Fibroblast of skin of scalp (primary cell): Measurements from ENCODE around the gene COQ8A.
"Not testable (repeated sequence)": the region's sequence is repeated elsewhere in the genome, so short reads cannot be mapped to it uniquely, and the experiment has no call there.

ENCODE experiments used
- DNase-seq: peaks from one replicate; pipeline ENCODE4 v3.0.0-alpha.2; 2013

COQ8A gene

DNA sequence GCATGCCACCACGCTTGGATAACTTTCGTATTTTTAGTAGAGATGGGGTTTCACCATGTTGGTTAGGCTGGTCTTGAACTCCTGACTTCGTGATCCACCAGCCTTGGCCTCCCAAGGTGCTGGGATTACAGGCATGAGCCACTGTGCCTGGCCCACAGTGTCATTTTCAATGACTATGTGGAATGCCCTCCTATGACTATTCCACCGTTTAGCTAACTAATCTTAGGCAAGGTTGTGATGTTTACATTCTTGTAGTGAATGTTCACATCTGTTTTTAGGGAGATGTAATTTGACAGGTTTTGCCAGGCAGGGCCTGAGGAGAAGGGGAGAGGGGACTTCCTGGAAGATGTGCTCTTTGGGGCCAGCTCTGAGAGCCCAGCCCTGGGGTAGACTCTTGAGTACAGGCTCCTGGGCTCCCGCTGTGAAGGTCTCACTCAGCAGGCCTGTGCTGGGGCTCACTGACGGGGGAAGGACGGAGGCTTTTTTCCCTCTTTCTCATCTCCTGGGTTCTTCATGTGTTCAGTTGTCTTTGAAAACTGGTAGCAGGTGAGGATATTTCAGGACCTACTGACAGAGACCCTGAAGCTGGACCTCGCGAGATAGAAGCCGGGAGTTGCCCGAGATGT, 13.2 kb downstream of the COQ8A start:
- peak; percentile 6 for DNase-seq

DNA sequence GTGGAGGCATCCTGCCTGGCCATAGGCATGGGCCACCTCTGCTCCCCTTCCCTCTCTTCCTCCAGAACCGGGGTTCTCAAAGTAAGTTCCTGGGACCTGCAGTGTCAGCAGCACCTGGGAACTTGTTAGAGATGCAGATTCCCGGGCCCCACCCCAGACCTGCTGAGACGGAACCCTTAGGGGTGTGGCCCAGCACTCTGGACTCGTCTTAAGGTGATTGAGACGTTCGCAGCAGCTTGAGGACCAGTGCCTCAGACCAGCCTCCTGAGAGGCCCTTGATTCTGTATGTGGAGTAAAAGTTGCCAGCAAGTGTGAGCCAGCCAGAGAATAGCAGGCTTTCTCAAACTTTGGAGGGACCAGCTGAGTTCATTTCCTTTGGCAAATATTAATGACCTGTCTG, 14.2 kb downstream of the COQ8A start:
- DNase-seq: no peak

DNA sequence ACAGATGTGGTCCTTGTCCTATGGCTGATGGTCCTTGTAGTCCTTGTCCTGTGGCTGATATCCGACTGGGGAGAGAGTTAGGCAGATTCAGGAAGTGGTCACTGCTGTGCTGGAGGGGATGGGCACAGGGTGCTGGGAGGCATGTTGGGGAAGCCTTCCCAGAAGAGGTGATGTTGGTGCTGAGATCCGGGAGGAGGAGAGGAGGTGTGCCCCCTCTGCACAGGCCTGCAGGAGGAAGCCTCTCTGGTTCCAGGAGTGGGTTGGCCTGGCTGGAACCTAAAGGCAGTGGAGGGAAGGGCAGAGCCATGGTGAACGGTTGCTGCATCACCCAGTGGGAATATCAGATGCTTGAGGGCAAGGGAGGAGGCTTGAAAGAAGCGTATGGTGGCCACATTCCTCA, 14.7 kb downstream of the COQ8A start:
- DNase-seq: no peak

DNA sequence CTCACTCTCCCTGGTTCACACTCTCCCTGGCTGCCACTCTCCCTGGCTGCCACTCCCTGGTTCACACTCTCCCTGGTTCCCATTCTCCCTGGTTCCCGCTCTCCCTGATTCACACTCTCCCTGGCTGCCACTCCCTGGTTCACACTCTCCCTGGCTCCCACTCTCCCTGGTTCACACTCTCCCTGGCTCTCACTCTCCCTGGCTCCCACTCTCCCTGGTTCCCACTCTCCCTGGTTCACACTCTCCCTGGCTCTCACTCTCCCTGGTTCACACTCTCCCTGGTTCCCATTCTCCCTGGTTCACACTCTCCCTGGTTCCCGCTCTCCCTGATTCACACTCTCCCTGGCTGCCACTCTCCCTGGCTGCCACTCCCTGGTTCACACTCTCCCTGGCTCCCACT, 15.8 kb downstream of the COQ8A start:
- not testable (repeated sequence) for DNase-seq

DNA sequence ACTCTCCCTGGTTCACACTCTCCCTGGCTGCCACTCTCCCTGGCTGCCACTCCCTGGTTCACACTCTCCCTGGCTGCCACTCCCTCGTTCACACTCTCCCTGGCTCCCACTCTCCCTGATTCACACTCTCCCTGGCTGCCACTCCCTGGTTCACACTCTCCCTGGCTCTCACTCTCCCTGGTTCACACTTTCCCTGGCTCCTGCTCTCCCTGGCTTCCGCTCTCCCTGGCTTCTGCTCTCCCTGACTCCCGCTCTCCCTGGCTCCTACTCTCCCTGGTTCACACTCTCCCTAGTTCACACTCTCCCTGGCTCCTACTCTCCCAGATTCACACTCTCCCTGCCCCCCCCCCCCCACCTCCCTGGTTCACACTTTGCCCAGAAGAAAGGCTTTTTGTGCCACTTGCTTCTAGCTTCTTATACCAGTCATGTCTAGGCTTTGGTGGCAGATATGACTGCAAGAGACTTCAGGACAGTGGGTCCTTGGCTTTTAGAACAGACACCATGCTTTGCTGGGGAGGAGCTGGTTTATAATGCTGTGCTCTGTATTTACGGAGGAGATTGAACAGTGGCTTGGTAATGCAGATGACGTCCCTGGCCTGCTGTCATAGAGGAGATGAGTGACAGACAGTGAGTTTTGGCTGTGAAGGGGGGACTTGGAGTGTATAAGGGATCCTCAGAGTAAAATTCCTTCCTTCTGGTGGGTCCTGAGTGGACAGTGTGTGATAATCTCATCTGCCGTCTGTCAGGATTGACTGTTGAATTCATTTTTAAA, 17.0 kb downstream of the COQ8A start:
- no peak for DNase-seq

DNA sequence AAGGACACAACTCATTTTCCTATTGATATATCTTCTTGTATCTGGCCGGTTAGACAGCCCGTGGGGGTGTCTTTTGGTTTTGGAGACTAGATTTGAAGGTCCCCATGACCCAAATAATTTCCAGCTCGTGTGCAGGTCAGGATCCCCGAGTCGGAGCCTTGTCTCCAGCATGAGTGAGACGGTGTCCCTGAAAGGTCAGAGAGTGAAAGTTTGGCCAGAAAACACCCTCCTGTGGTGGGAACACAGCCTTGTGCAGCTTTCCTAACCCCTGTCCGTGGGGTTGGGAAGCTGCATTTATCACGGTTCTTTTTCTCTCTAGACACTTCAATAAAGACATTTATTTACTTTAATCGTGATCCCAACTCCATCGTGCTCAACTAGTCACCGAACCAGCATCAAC, 17.6 kb downstream of the COQ8A start:
- no peak for DNase-seq

DNA sequence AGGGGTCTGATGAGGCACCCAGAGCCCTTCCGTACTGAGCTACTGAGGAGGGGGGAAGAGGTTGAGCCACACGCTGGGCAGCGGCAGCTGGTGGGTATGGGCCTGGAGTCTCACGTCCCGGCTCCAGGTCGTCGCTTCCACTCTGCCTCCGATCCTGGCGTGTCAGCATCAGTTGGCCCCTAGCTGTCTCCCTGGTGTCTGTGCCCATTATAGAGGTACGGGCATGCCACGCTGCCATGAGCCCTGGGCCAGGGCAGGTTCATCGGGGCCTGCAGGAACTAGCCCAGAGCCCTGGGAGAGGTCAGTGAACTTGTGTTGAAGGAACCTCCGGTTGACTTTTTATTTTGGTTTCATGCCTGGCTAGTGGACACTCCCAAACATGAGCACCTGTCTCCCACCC, 18.2 kb downstream of the COQ8A start:
- no peak for DNase-seq

DNA sequence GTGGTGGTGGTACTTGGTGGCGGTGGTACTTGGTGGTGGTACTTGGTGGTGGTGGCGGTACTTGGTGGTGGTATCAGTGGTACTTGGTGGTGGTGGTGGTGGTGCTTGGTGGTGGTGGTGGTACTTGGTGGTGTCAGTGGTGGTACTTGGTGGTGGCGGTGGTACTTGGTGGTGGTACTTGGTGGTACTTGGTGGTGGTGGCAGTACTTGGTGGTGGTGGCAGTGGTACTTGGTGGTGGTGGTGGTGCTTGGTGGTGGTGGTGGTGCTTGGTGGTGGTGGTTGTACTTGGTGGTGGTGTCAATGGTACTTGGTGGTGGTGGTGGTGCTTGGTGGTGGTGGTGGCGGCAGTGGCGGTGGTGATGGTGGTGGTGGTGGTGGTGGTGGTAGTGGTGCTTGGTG, 20.2 kb downstream of the COQ8A start:
- no peak for DNase-seq

DNA sequence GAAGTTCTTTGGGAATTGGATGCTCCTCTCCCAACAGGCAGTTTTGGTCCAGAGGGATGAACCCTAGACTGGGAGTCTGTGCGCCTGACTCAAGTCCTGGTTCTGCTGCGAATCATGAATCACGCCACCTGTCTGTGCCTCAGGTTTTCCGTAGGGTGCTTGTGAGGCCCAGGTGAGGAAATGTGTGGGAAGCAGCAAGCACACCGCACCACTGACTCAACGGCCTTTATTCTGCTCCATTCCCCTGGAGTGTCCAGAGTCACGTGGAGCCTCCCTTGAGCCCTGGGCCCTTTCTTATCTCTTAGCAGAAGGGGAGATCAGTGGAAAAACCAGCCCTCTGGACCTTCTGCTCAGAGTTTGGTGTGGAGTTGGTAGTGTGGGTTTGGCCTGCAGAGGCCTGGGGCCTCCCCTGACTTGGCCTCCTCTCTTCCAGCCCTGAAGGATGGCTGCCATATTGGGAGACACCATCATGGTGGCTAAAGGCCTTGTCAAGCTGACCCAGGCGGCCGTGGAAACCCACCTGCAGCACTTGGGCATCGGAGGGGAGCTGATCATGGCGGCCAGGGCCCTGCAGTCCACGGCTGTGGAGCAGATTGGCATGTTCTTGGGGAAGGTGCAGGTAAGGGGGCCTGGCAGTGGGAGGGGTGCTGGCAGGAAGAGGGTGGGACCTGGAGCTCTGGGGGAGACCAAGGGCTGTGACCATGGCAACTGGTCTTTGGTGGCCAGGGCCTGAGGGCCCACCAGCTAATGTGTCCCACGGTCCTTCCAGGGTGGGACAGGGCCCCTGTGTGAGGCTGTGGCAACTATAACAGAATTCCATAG, 21.1 kb downstream of the COQ8A start:
- no peak for DNase-seq

DNA sequence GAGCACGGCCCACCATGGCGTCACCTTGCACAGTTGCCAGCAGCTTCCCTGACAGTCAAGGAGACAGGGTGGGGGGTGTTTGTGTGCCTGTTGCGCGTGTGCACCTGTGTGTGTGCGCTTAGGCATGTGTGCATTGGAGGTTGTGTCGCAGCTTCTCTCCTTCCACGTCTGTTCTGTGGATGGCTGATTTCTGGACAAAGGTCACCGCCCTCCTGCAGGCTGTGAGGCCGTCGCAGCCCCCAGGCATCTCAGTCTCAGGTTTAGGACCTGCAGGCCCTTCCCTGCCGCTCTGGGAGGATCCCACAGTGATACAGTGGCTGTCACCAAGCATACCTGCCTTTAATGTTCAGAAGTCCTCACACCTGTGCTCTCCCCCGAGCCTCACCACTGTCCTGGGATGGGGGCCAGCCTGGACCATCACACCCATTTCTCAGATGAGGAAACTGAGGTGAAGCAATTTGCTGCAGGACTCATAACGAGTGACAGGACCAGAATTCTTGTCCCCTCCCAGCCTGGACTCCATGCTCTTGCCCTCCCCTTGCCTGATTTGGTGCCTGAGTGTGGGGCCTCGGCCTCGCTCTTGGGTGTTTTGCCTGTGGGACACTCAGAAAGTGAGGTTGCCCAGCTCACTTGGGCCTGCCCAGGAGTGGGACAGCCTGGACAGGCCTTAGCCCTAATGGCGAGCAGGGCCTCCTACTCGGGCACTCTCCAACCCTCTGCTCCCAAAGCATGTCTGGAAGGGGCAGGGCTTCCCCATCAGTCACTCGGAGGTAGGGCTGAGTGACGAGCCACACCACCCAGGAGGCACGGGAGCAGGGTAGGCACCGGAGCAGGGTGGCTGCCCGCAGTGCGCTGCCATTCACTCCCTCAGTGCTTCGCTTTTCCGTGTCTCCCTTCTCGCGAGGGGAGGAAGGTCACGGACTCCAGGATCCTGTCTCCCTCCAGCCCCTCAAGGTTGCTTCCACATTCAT, 22.6 kb downstream of the COQ8A start:
- no peak for DNase-seq

DNA sequence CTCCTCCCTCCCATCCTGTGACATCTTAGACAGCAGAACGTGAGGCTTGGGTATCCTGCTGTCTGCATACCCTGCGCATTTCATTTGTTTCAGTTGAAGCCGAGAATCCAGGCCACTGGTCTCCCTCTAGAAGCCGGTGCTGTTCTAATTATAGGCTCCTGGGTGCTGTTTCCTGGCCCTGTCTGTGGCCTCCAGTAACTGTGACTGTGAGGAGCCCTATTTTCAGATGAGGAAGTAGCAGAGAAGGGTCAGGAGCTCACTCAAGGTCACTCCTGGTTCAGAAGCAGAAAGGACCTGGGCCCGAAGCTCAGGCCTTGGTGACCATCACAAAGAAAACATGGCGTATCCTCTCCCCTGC, 24.0 kb downstream of the COQ8A start:
- DNase-seq: no peak

DNA sequence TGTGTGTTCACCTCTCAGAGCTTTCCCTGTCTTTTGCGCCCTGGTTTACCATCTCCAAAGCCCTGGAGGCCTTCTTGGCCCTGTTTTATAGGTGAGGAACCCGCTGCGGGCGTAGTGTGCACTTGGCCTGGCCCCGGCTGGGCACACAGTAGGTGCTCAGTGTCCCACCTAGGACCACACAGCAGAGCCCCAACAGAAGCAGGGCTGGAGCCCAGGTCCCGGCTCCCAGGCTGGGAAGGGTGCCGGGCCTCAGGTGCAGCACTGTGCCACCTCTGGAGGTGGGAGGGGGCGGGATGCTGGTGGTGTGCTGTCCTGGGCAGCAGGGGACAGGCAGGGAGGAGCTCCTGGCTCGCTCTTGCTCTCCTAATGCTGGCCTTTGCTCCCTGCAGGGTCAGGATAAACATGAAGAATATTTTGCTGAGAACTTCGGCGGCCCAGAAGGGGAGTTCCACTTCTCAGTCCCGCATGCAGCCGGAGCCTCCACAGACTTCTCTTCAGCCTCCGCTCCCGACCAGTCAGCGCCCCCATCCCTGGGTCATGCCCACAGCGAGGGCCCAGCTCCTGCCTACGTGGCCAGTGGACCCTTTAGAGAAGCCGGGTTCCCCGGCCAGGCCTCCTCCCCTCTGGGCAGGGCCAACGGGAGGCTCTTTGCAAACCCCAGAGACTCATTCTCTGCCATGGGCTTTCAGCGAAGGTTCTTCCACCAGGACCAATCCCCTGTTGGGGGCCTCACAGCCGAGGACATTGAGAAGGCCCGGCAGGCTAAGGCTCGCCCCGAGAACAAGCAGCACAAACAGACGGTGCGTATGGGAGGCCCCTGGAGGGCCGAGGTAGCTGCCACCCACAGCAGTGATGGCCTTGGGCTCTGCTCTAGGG, 24.8 kb downstream of the COQ8A start:
- DNase-seq: no peak

DNA sequence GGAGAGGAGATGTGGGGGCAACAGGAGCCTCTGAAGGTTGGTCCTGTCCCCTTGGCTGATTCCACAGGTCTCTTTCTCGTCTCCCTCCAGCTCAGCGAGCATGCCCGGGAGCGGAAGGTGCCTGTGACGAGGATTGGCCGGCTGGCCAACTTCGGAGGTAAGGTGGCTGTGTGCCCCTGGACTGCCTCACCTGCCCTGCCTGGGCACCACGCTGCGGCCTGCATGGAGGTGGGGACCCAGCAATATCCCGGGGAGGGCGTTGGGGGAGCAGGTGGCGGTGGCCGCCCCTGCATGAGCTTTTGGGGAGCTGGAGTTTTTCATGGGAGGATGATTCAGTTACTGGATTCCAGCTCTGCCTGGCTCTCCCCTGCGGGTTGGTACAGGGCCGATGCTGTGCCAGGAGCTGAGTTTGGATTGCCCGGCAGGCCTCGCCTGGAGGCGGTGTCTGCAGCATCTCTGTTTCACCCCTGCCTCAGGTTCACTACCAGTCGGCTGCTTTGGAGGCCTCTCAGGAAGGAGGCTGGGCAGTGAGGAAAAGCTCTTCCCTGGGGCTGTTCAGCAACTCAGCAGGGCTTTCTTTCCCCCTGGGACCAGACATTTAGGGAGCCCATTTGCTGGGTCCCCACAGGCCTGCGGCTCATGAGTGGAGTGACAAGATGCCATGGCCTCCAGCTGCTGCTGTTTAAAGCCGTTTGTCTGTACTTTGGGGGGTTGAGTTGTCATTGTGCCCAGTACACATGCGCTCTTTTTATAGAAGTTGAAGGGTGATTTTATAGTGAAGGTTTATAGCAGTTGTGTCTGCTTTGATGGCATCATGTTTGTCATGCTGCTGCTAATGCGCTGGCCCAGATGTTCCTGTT, 25.7 kb downstream of the COQ8A start:
- DNase-seq: no peak

DNA sequence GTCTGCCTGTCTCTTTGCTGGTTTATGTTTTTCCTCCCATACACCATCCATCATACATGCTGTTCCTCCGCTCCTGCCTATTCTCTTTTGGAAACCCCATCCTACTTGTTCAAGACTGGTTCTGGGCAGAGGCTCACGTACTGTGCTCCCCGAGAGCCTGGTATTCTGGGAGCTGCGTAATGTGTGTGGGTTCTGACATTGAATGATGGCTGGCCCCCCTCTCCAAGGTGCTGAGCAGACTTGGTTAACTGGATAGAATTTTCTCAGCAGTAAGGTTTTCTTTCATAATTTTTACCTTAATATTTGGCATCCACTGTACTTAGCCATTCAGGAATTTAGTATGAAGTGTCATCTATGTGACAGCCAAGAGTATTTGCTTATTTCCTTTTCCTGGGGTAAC, 26.6 kb downstream of the COQ8A start:
- DNase-seq: no peak

DNA sequence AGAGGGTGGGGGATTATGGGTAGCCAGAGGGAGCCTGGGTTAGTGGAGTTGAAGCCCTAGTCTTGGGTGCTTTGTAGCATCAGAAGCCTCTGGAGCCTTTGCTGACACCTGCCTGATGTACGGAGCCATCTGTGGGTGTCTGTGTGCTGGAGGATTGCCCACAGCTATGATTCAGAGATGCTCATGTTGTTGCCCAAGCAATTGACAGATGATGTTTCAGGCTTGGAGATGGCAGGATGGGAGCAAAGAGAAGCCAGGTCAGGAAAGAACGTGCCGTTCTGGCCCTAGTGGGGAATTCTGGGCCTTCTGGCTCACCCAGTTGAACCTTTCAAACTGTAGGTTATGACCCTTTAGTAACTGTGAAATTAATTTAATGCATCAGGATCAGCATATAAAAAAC, 27.6 kb downstream of the COQ8A start:
- DNase-seq: no peak

DNA sequence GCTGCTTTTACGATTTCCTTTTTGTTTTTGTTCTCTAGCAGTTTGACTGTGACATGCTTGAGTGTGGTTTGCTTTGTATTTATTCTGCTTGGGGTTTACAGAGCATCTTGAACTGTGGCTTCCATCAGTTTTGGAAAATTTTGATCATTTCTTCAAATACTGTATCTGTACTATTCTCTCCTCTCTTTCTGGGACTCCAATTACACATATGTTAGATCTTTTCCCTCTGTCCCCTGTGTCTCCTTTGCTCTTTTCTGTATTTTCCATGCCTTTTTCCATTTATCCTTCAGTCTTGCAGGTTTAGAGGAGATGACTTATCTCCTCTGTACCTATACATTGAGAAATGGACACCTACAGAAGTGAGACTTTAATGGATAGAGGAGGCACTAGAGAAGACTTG, 31.7 kb downstream of the COQ8A start:
- no peak for DNase-seq

DNA sequence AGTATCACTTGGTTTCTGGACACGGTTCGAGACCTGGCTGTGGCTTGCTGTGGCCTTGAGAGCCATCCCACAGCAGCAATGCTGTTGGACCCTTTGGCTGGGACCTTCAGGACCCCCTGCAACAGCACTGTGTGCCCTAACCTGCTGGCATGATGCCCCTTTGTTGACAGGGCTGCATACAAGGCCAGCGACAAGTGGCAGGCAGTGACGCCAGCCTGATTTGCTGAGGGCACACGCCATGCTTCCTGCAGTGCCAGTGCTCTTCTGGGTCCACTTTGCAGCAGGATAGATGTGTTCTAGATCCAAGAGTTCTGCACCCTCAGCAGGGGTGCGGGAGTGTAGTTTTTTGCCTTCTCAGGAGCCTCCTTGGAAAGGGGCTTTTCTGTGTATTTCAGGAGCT, 32.8 kb downstream of the COQ8A start:
- no peak for DNase-seq

DNA sequence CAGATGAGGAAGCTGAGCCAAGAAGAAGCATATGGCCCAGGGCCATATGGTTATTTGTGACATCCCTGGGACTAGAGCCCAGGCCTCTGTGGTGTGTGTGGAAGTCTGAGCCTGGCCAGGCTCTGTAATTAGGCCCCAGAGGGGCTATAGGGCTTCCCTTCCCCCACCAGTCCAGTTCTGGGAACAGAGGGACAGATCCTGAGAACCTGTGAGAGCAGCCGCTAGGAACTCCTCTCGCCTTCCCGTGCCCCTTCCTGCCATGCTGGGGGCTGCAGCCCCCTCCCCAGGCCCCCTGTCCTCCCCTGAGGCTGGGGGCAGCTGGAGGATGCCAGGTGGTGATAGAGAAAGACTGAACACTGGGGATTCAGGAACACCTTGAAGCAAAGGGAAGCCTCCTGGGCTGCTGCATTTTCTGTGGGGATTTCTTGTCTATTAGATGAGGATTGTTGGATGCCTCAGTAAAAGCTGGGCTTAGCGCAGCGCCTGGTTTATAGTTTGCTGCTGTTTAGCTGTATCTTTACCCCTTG, 33.3 kb downstream of the COQ8A start:
- no peak for DNase-seq

DNA sequence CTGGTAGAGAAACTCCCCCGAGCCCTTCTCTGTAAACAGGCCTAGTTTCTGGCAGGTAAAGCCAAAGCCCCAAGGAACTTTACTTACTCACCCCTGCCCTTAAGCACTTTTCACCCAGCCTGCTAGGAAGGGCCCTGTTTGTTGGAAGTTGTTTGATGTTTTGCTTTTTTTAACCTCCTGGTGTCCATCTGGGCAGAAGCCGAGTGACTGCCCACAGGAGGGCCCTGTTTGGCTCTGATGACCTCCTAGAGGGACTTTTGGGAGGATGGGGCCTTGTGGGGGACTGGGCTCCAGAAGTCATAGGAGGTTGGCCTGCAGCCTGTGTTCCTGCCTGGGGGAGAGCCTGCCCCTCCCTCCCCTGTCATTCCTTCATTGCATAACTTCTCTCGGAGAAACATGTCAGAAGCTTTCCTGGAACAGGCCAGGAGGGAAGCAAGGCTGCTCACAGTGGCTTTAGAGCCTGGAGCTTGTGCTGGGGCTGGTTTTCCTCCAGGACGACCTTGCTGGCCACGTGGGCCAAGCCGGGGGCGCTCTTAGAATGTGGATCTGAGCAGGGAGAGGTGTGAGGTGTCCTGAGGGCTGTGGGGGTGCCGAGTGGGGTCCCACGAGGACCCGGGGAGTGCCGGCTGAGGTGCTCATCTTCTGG, 33.9 kb downstream of the COQ8A start:
- no peak for DNase-seq
